Fibroblast of skin of scalp (primary cell): ENCODE measurements around the gene PHYKPL.

Source experiments
- DNase-seq: peaks from one replicate; pipeline ENCODE4 v3.0.0-alpha.2; 2013

The PHYKPL gene

GRCh38 chr5:178221853-178222252, 10.7 kb downstream of the PHYKPL start:
- DNase-seq = no peak

DNA sequence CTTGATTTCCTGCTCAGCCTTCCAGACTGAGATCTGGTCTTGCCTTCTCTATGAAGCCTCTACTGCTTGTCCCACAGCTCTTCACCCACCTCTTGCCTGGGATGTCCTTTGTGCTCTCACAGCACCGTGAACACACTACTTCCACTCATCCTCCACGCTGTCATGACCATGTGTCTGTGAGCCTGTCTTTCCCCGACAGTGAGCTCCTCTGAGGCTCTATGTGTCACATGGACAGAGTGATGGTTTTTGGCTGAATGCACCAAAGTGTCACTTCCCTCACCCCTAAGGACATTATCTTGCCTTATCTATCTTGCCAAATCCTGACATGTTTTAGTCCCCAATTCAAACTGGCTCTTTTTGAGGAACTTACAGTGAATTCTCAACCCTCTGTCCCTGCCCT, 11.3 kb downstream of the PHYKPL start:
- DNase-seq = no peak

- no peak for DNase-seq
These were observed 13.8 kb downstream of the PHYKPL start for GRCh38 chr5:178218827-178219226.

DNA sequence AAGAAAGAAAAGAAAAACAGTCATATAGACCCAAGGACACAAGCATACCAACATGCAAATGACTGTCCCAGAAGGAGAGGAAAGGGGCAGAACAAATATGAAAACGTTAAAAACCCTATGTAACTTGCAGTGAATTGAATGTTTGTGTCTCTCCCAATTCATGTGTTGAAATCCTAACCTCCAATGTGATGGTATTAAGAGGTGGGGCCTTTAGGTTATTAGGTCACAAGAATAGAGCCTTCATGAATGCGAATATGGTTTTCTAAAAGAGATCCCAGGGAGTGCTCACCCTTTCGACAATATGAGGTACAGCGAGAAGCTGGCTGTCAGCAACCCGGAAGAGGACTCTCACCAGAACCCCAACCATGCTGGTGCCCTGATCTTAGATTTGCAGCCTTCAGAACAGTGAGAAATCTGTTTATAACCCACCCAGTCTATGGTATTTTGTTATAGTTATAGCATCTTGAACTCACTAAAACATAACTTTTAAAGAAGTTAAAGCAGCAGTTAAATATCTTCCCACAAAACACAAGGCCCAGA, 14.3 kb downstream of the PHYKPL start:
- no peak for DNase-seq

DNA sequence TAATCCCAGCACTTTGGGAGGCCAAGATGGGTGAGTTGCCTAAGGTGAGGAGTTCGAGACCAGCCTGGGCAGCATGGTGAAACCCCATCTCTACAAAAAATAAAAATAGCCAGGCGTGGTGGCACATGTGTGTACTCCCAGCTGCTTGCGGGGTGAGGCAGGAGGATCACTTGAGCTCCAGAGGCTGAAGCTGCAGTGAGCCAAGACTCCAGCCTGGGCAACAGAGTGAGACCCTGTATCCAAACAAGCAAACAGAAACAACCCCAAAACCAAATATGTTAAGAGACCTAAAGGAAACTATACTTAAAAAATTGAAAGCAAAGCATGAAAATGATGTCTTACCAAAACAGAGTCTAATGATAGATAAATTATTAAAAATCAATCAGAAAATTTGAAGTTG, 15.8 kb downstream of the PHYKPL start:
- DNase-seq = no peak

- DNase-seq = no peak
These were observed 16.5 kb downstream of the PHYKPL start for GRCh38 chr5:178216088-178216534.

DNA sequence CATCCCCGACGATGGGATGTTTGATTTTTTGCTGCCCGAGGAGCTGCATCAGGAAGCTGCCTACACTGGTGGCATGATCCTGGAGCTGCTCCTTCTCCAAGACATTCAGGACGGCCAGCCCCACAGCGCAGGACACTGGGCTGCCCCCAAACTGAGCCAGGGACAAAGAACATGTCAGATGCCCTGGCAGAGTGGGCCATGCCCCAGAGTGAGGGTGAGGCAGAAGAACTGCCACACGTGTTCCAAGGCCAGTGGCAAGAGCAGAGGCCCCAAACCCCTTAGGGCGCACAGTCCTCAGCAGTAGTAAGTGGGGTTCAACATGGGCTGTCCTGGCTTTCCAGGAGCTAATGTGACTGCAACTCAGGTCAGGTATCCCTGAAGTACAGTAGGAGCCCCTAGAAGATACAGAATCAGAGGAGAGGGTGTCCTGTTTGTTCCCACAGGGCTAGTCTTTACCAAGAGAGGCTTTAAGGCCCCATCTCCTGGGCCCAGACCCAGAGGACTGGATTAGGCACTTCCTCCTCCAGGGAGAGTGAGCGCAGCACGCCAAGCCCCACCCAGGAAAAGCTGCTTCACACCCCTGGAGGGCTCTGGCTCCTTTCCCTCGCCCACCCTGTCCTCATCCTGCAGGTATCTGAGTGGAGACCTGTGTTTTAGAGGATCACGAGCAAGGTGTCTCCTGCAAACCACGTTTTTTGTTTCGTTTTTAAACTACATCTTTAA, 17.2 kb downstream of the PHYKPL start:
- no peak for DNase-seq

DNA sequence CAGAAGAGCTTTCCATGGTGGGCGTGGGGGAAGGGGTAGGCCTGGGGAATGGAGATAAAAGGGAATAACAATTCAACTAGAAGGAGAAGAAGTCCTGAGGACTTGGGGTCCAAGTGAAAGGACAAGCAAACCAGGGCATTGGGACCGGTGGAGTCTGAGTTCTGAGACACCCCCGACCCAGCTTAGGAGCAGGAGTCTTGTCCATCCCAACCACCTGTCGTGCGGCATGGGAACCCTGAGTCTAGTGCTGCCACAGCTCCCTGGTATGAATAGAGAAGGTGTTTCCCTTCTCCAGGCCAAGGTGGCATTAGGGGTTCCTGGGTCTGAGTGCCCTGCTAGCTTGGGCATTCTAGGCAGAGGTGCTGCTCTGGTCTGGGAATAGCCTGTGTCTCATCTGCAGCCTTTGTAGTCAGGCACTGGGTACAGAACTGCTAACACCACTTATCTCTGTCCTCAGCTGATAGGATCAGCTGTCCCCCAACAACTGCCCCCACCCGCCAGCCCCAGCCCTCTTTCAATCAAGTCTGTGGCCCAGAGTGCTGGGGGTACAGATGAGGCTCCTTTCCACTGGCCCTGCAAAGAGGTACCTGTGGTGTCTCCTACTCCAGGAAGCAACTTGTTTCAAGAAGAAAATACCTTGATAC, 18.3 kb downstream of the PHYKPL start:
- no peak for DNase-seq

- no peak for DNase-seq
These were observed 18.9 kb downstream of the PHYKPL start for GRCh38 chr5:178213748-178214151.

- no peak for DNase-seq
These were observed 19.6 kb downstream of the PHYKPL start for GRCh38 chr5:178213003-178213461.

GRCh38 chr5:178212241-178213002, 20.2 kb downstream of the PHYKPL start:
- no peak for DNase-seq

- DNase-seq = no peak
These were observed 21.2 kb downstream of the PHYKPL start for GRCh38 chr5:178211095-178212048.

DNA sequence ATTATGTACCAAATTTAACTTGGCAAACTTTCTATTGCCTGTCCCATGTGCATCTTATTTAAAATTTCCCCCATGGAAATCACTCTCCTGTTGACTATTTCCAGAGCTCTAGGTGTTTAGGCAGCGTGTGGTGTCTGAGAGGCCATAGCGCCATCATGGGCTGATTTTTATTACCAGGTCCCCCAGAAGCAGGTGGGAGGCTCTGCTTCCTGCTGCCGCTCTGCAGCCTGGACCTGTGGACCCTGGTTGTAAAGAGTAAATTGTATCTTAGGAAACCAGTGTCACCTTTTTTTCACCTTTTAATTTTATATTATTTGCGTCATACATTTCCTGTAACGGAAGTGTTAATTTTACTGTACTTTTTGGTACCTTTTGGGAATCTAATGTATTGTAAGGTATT, 21.9 kb downstream of the PHYKPL start:
- DNase-seq = no peak

DNA sequence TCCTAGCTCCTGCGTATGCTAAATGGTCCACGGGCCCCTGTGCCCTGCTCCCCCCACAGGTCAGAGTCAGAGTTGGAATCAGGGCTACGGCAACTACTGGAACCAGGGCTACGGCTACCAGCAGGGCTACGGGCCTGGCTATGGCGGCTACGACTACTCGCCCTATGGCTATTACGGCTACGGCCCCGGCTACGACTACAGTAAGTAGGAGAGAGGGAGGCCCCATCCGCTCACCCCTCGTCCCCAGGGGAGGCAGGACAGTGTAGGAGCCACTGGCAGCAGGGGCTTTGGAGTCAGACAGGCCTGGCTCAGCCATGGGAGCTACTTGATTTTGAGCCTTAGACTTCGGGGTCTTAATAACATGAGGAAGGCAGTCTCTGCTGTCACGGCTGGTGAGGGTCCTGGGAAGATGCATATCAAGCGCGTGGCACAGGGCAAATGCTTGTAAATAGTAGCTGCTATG, 22.5 kb downstream of the PHYKPL start:
- DNase-seq = no peak

DNA sequence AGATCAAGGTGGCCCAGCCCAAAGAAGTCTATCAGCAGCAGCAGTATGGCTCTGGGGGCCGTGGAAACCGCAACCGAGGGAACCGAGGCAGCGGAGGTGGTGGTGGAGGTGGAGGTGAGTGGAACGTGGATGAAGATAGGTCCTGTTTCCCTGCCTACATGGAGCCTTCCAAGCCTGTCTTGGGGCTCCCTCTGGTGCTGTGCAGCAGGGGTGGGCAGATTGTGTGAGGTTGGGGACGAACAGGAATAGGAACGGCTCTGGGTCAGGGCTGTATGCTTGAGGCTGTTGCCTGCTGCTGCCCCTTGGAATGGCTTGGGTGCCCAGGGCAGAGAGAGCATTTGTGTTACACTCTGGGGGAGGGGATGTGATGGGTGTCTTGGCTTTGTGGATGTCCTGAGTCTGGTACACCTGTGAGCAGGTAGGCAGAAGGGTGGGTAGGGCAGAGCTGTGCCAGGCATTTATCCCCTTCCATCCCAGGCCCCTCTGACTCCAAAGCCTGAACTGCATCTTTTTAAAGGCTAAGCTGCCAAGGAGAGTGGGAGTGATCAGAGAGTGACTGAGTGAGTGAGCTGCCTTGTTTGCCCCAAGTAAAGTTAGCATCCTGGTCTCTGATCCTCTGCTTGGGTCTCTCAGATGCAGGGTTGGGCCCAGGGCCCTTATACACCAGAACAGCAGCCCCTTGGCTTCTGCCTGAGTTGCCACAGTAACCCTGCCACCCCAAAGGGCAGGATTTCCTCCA, 23.1 kb downstream of the PHYKPL start:
- no peak for DNase-seq

DNA sequence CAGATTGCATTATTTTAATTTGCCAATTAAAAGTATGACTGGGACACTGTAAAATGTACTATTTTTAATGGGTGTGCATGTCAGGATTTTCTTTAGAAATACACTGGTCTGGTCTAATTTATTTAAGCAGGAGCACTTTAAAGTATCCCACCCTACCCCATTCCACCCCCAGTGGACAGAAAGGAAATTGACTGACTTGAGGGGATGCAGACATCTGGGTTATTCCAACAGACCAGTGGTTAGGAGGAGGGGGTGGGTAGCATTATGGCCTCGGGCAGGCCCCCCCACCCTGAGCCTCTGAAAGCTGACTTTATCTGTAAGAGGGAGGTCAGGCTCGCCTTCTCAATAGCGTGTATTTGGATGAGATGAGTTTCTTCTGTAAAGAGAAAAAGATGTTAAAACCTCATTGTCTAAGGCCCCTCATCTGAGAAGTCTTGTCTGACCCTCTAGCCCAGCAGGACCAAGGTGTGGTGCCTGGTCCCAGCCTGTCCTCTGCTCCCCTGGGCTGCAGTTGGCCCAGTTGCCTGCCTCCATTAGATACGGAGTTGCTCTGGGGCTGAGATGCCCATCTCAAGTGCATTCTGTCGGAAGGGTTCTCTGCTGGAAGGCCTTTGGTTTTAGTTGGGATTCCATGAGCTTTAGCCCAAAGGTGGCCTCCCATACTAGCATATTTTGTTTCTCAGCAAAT, 23.9 kb downstream of the PHYKPL start:
- no peak for DNase-seq

GRCh38 chr5:178207917-178208280, 24.7 kb downstream of the PHYKPL start:
- no peak for DNase-seq

GRCh38 chr5:178207183-178207916, 25.3 kb downstream of the PHYKPL start:
- no peak for DNase-seq

DNA sequence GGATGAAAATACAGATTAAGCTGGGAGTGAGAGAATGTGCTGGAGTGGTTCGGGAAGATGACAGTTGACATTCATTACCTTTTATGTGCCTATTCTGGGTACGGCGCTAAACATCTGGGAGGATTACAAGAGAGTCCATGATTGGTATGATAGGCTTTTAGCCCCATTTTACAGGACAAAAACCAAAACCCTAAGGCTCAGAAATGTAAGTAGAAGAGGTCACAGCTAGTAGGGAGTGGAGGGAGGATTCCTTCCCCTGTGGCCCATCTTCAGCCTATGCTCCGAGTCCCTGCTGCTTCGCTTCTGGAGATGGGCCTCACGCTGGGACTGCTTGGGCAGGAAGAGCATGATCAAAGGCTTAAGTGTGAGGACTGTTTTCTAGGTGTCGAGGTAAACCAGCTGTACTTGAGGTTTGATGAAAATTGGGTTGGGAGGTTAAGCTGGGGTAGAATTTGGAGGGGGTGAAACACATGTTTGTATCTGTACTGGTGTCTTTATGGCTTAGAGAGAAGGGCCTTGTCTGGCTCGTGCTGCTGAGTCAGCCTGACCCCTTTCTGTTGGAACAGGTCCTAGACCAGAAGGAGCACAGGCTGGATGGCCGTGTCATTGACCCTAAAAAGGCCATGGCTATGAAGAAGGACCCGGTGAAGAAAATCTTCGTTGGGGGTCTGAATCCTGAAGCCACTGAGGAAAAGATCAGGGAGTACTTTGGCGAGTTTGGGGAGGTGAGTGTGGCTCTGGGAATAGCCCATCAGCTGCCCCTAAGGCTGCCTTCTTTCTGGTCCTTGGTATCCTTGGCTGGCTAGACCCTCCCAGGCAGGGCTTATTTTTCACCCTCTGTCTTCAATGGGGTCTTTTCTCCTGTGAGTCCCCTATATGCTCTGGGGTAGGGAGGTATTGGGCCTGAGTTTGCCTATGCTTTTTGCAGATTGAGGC, 26.2 kb downstream of the PHYKPL start:
- no peak for DNase-seq
